GM12878 (cell line): ENCODE data around the gene CACNA1B. TPM values are rescaled to one million over a fixed set of nuclear protein-coding genes. Genes with fewer than 3 reads are reported as not detected.

Source experiments
- ATAC-seq: fragments of 200-7000 bp; cut with Tn5 transposase; 3 replicates; pipeline ENCODE4 v1.9.1; 2020; ENCODE audit warnings: mild to moderate bottlenecking, moderate library complexity
- BruUV-seq: library from RNA; stranded (reverse); fragments of 400-500 nt; replicated peaks from 2 replicates; lab custom pipeline; 2021; lab: Mats Ljungman, UMichigan
- CTCF ChIA-PET: fragments of 300-600 bp; sonication (Branson Sonifier 250); formaldehyde crosslinking; extraction: SDS; loops from one replicate; lab custom pipeline; 2021; ENCODE audit warnings: inconsistent platforms; lab: Yijun Ruan, JAX
- POLR2A ChIA-PET: fragments of 350-600 bp; formaldehyde crosslinking; extraction: SDS; loops from one replicate; lab custom pipeline; 2021; ENCODE audit warnings: inconsistent platforms; lab: Charles Lee
- RAD21 ChIA-PET: fragments of 300-600 bp; sonication (Branson Sonifier 250); formaldehyde crosslinking; loops from one replicate; lab custom pipeline; 2023; ENCODE audit warnings: antibody characterized with exemption; ENCODE audit not compliant: unreplicated experiment; lab: Charles Lee
- SMC1A ChIA-PET: fragments of 300-600 bp; sonication (Branson Sonifier 250); formaldehyde crosslinking; loops from one replicate; lab custom pipeline; 2023; ENCODE audit not compliant: unreplicated experiment, uncharacterized antibody; lab: Charles Lee
- DNase-seq: peaks from one replicate; pipeline ENCODE4 v3.0.0-alpha.2; 2011; ENCODE audit warnings: low read depth, low spot score
- FAIRE-seq: peaks from 3 replicates; lab custom pipeline; 2011; peaks lifted over from hg19 to GRCh38; lab: Jason Lieb, UNC
- H2AFZ ChIP-seq: 2 replicates; pipeline ENCODE4 v1.6.0; 2011; ENCODE audit warnings: low read depth, low read length, control low read depth; ENCODE audit not compliant: control insufficient read depth
- H3K27ac ChIP-seq: 2 replicates; pipeline ENCODE4 v1.5.1; 2011; ENCODE audit warnings: control low read depth; ENCODE audit not compliant: control insufficient read depth, insufficient read depth
- H3K27me3 ChIP-seq, 2 experiments: replicated peaks in 1 of 2; 2 replicates each; pipeline versions ENCODE4 v1.6.0 to v1.6.1; 2011; ENCODE audit warnings: low read length in 1 of 2; ENCODE audit not compliant: control insufficient read depth in 2 of 2, insufficient read depth in 2 of 2
- H3K36me3 ChIP-seq, 2 experiments: 2 replicates each; pipeline ENCODE4 v1.5.1; 2011; ENCODE audit warnings: low read length in 1 of 2; ENCODE audit not compliant: control insufficient read depth in 2 of 2, insufficient read depth in 2 of 2
- H3K4me1 ChIP-seq: 2 replicates; pipeline ENCODE4 v1.6.1; 2011; ENCODE audit warnings: mild to moderate bottlenecking, low read length, moderate library complexity, mixed read lengths; ENCODE audit not compliant: control insufficient read depth, insufficient read depth
- H3K4me2 ChIP-seq: 2 replicates; pipeline ENCODE4 v1.6.0; 2011; ENCODE audit warnings: control low read depth; ENCODE audit not compliant: control insufficient read depth, insufficient read depth
- H3K4me3 ChIP-seq: fragments of 200-600 bp; sonication (generic); 2 replicates; pipeline ENCODE4 v1.5.1; 2016
- H3K79me2 ChIP-seq: 2 replicates; pipeline ENCODE4 v1.6.0; 2011; ENCODE audit warnings: low read length; ENCODE audit not compliant: control insufficient read depth, insufficient read depth
- H3K9ac ChIP-seq: 2 replicates; pipeline ENCODE4 v1.8.0; 2011; ENCODE audit warnings: low read length, control low read depth, mixed read lengths; ENCODE audit not compliant: control insufficient read depth, insufficient read depth
- H3K9me3 ChIP-seq: replicated peaks from 3 replicates; pipeline ENCODE4 v1.5.1; 2011; ENCODE audit warnings: mild to moderate bottlenecking, low read length; ENCODE audit not compliant: control insufficient read depth, insufficient read depth
- H4K20me1 ChIP-seq: 2 replicates; pipeline ENCODE4 v1.6.0; 2011; ENCODE audit not compliant: control insufficient read depth, insufficient read depth
- BRCA1 ChIP-seq: IDR thresholded peaks from 2 replicates; pipeline ENCODE4 v1.6.1; 2011; ENCODE audit warnings: low read depth, low read length, improper control_type of control experiment
- CREM ChIP-seq: IDR thresholded peaks from 2 replicates; pipeline ENCODE4 v1.6.1; 2014; ENCODE audit warnings: antibody characterized with exemption, low read depth
- NR2C2 ChIP-seq: IDR thresholded peaks from 2 replicates; pipeline ENCODE4 v1.6.1; 2011; ENCODE audit warnings: borderline replicate concordance, low read depth; ENCODE audit not compliant: control insufficient read depth, insufficient read length
- SMARCA5 ChIP-seq: fragments of 450-650 bp; IDR thresholded peaks from 2 replicates; pipeline ENCODE4 v1.6.1; 2017; ENCODE audit warnings: mild to moderate bottlenecking
- WGBS: methylation state at CpG from one replicate; pipeline ENCODE4 v1.1.6; 2016; ENCODE audit warnings: low lambda C conversion rate; ENCODE audit not compliant: insufficient replicate concordance, insufficient coverage; ENCODE audit errors: missing lambda C conversion rate; 5-methylcytosine and 5-hydroxymethylcytosine counted together
- in situ Hi-C: fragments of 300-500 bp; cut with MboI; formaldehyde crosslinking; loops from 9 replicates; pipeline ENCODE4 v1.14.3; 2018; ENCODE audit warnings: mixed read lengths
- intact Hi-C: fragments of 100-400 bp; cut with micrococcal nuclease; formaldehyde crosslinking; loops from one replicate; pipeline ENCODE4 v1.14.2; 2022; ENCODE audit not compliant: unreplicated experiment
- polyA plus RNA-seq, 11 experiments: library from polyadenylated mRNA; depleted of rRNA in 4 of 11; unstranded in 6 of 11; stranded (reverse) in 5 of 11; fragments of >200 nt; fragmentation: Nextera tagmentation in 4 of 11; fragmentation: Illumina TruSeq in 1 of 11; extraction: Ambion mirVana in 4 of 11; extraction: Trizol in 1 of 11; gene quantifications; 1 replicate in 1 of 11; 2 replicates in 10 of 11; pipeline versions ENCODE4 v1.2.1 to v1.2.3, GENCODE V29; 2011 to 2016; ENCODE audit warnings: inconsistent platforms in 2 of 11, missing spikeins in 2 of 11, low read depth in 1 of 11
- total RNA-seq, 4 experiments: library from RNA; depleted of rRNA in 3 of 4; stranded (reverse); fragments of >200 nt in 3 of 4; fragmentation: Illumina TruSeq in 1 of 4; extraction: Trizol in 1 of 4; gene quantifications; 2 replicates each; pipeline versions ENCODE4 v1.2.1 to v1.2.3, GENCODE V29; 2013 to 2021
- TF ChIP-seq, protein P1 (sequence below): fragments of 150-350 bp; IDR thresholded peaks from 2 replicates; pipeline ENCODE4 v1.6.1; 2016; ENCODE audit warnings: low read depth, low read length
- TF ChIP-seq, protein P2 (sequence below): IDR thresholded peaks from 2 replicates; pipeline ENCODE4 v1.6.1; 2012; ENCODE audit warnings: low read length, inconsistent platforms
- TF ChIP-seq, protein P3 (sequence below): IDR thresholded peaks from 2 replicates; pipeline ENCODE4 v1.6.1; 2012; ENCODE audit warnings: low read depth, low read length, improper control_type of control experiment

The CACNA1B gene
- total and polyA plus RNA-seq, 10 of the 15 experiments (the other 5 are each of a cell fraction or from before 2014, with no cell fraction given), result 0.01 to 0.03 (median 0.01) TPM; not detected in 7

DNA sequence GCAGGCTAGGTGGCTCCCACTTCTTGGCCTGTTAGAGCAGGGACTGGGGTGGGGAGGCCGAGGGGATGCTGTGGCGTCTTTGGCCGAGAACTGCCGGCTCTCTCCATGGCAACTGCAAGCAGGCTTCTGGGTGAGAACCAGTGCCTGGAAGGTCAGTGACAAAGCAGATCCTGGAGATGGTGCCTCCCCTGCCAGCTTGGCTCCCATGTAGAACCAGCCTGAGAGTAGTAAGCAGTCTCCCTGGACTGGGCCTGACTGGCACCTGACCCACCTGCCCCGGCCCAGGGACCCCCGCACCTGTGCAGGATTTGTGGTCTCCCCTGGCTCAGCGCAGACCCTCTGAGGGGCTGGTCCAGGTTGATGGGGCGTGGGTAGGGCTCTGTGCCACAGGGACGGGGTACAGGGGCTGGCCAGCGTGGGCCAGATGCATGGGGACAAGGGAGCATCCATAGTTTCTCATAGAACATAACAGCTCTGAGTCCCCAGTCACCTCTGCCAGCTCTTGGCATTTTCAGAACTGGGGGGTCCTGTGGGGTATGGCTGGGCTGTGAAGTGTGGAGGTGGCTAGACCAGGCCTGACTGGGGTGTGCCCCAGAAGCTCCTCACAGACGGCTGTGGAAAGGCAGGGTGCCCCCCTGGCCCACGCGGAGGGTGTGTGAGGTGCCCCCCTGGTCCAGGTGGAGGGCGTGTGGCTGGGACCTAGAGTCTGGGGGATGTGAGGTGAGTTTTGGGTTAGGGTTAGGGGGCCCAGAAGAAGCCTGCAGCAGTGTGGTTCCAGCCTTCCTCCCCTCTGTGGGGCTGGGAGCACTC, 22.2 kb downstream of the CACNA1B start:
- Histone ChIP-seq H3K4me2 (no peak overlapping the region), H3K79me2 (no peaks in the 10 kb centered on the region), H3K4me1 (no peaks in the 10 kb centered on the region), H3K4me3 (no peak overlapping the region), H3K9me3 (no peaks in the 10 kb centered on the region; the same call in 2 of the 3 replicates), H3K36me3 (no peaks in the 10 kb centered on the region), H3K9ac (no peak overlapping the region), H4K20me1 (no peaks in the 10 kb centered on the region), H3K27me3 (no peaks in the 10 kb centered on the region; a peak in 2 of 4 replicates), H3K27ac (no peak overlapping the region), H2AFZ (no peak overlapping the region)
- no peak for FAIRE-seq
- intact Hi-C loops, result no loop called here
- ATAC-seq, result no peak
- POLR2A ChIA-PET, result no interaction called here
- SMC1A ChIA-PET, result no interaction called here
- DNase-seq, result no peak
- CTCF ChIA-PET, result no interaction called here
- in situ Hi-C loops, result no loop called here
- BruUV-seq, result no TSS peak
- TF ChIP-seq BRCA1, result no peak
- TF ChIP-seq, all 136 proteins: peak for 0
- RAD21 ChIA-PET, result no interaction called here
- 49% methylated on average over 14 of the region's 14 CpGs for WGBS

DNA sequence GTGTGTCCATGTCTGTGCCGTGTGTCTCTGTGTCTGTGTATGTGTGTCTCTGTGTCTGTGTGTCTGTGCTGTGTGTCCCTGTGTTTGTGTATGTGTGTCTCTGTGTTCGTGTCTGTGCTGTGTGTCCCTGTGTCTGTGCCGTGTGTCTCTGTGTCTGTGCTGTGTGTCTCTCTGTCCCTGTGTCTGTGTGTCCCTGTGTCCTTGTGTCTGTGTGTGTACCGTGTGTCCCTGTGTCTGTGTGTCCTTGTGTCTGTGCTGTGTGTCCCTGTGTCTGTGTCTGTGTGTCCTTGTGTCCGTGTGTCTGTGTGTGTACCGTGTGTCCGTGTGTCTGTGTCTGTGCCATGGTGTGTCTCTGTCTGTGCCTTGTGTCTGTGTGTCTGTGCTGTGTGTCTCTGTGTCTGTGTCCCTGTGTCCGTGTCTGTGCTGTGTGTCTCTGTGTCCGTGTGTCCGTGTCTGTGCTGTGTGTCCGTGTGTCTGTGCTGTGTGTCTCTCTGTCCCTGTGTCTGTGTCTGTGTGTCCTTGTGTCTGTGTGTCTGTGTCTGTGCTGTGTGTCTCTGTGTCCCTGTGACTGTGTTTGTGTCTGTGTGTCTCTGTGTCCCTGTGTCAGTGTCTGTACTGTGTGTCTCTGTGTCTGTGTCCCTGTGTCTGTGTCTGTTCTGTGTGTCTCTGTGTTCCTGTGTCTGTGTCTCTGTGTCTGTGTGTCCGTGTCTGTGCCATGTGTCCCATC, 23.2 kb downstream of the CACNA1B start:
- DNase-seq, result no peak
- POLR2A ChIA-PET, result no interaction called here
- no peak overlapping the region for H3K9ac ChIP-seq
- TF ChIP-seq, protein P1, sequence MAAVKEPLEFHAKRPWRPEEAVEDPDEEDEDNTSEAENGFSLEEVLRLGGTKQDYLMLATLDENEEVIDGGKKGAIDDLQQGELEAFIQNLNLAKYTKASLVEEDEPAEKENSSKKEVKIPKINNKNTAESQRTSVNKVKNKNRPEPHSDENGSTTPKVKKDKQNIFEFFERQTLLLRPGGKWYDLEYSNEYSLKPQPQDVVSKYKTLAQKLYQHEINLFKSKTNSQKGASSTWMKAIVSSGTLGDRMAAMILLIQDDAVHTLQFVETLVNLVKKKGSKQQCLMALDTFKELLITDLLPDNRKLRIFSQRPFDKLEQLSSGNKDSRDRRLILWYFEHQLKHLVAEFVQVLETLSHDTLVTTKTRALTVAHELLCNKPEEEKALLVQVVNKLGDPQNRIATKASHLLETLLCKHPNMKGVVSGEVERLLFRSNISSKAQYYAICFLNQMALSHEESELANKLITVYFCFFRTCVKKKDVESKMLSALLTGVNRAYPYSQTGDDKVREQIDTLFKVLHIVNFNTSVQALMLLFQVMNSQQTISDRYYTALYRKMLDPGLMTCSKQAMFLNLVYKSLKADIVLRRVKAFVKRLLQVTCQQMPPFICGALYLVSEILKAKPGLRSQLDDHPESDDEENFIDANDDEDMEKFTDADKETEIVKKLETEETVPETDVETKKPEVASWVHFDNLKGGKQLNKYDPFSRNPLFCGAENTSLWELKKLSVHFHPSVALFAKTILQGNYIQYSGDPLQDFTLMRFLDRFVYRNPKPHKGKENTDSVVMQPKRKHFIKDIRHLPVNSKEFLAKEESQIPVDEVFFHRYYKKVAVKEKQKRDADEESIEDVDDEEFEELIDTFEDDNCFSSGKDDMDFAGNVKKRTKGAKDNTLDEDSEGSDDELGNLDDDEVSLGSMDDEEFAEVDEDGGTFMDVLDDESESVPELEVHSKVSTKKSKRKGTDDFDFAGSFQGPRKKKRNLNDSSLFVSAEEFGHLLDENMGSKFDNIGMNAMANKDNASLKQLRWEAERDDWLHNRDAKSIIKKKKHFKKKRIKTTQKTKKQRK, result no peak
- TF ChIP-seq, protein P2, sequence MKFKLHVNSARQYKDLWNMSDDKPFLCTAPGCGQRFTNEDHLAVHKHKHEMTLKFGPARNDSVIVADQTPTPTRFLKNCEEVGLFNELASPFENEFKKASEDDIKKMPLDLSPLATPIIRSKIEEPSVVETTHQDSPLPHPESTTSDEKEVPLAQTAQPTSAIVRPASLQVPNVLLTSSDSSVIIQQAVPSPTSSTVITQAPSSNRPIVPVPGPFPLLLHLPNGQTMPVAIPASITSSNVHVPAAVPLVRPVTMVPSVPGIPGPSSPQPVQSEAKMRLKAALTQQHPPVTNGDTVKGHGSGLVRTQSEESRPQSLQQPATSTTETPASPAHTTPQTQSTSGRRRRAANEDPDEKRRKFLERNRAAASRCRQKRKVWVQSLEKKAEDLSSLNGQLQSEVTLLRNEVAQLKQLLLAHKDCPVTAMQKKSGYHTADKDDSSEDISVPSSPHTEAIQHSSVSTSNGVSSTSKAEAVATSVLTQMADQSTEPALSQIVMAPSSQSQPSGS, result no peak
- TF ChIP-seq, protein P3, sequence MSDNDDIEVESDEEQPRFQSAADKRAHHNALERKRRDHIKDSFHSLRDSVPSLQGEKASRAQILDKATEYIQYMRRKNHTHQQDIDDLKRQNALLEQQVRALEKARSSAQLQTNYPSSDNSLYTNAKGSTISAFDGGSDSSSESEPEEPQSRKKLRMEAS, result no peak
- no peak for TF ChIP-seq CREM
- peak; percentile 52 for TF ChIP-seq NR2C2
- TF ChIP-seq SMARCA5, result 0 out of 2 replicates have a peak, but pooled peaks have one; percentile 55
- TF ChIP-seq, all 136 proteins: peak for 2
- ChIA-PET SMC1A (no interaction called here), CTCF (no interaction called here), RAD21 (no interaction called here)
- Histone ChIP-seq H4K20me1 (no peaks in the 10 kb centered on the region), H2AFZ (no peak overlapping the region), H3K27ac (no peak overlapping the region), H3K36me3 (no peaks in the 10 kb centered on the region), H3K4me1 (no peaks in the 10 kb centered on the region), H3K27me3 (no peaks in the 10 kb centered on the region; a peak in 2 of 4 replicates), H3K4me3 (no peak overlapping the region), H3K9me3 (no peaks in the 10 kb centered on the region; the same call in 2 of the 3 replicates), H3K79me2 (no peaks in the 10 kb centered on the region), H3K4me2 (no peak overlapping the region)
- ATAC-seq, result no peak
- 13% methylated on average over 12 of the region's 12 CpGs for WGBS
- in situ Hi-C loops, result no loop called here
- no TSS peak for BruUV-seq
- intact Hi-C loops, result no loop called here
- FAIRE-seq, result no peak
